ENCODE data around the gene MYT1. TPM values are rescaled to one million over a fixed set of nuclear protein-coding genes. Genes with fewer than 3 reads are reported as not detected.

Gene MYT1
- total RNA-seq, 2 donors from 2014 or later: 2.4 to 4.5 TPM

DNA sequence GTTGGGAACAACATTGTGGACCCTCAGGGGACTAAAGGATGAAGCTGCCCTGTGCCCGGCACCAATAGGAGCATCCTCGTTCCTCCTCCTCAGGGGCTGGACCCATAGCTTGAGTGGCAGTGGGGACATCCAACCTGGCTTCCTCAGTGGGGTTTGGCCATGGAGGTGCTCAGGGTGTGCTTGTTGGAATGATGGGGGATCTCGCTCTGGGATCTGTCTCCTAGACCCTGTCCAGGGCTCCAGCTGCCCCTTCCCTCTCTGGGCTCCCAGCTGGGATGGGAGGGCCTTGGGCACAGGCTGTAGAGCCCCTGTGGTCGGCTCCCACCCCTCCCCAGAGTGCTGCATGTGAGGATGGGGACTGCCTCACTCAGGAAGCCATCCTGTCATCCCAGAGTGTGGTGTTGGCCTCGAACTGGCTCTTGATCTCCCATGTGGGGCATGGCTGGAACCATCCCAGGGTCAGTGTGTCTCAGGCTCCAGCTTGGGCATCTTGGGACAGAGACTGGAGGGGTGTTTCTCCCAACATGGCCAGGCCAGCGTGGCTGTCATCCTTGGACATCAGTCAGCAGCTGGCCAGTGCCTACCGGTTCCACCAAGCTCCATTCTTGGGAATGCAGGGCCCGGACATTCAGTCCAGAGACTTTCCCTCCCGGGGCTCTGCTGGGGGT is 9.5 kb upstream of the MYT1 start:
- H3K4me1 Mint-ChIP-seq: peaks cover 14% of the 10 kb centered on the region
- DNase-seq: no peak
- peak overlapping the region; percentile 86 for H3K27ac ChIP-seq (ENCODE audit: low read depth, low read length)
- TF ChIP-seq, protein P1, sequence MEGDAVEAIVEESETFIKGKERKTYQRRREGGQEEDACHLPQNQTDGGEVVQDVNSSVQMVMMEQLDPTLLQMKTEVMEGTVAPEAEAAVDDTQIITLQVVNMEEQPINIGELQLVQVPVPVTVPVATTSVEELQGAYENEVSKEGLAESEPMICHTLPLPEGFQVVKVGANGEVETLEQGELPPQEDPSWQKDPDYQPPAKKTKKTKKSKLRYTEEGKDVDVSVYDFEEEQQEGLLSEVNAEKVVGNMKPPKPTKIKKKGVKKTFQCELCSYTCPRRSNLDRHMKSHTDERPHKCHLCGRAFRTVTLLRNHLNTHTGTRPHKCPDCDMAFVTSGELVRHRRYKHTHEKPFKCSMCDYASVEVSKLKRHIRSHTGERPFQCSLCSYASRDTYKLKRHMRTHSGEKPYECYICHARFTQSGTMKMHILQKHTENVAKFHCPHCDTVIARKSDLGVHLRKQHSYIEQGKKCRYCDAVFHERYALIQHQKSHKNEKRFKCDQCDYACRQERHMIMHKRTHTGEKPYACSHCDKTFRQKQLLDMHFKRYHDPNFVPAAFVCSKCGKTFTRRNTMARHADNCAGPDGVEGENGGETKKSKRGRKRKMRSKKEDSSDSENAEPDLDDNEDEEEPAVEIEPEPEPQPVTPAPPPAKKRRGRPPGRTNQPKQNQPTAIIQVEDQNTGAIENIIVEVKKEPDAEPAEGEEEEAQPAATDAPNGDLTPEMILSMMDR (conservative IDR thresholded peaks at IDR 0.05): no peak
- H3K9ac ChIP-seq (ENCODE audit: extremely low read depth, low read length, poor library complexity, severe bottlenecking): no peak overlapping the region
- no peaks in the 10 kb centered on the region for H3K27me3 Mint-ChIP-seq (ENCODE audit: insufficient read depth)
- H3K4me3 Mint-ChIP-seq: no peak overlapping the region
- H3K9me3 ChIP-seq (ENCODE audit: control insufficient read depth, low read length): no peaks in the 10 kb centered on the region
- 90 to 93% methylated on average over 7 to 9 of the region's 9 CpGs for WGBS, 2 experiments (ENCODE audit: insufficient coverage in 1 of 2, insufficient read length in 1 of 2)
- no peaks in the 10 kb centered on the region for H3K27me3 ChIP-seq (ENCODE audit: control insufficient read depth, insufficient read depth, low read length, poor library complexity, severe bottlenecking)
- no peaks in the 10 kb centered on the region for H3K9me3 Mint-ChIP-seq
- H3K36me3 ChIP-seq (ENCODE audit: control insufficient read depth, insufficient read depth, low read length): no peaks in the 10 kb centered on the region
- H3K4me1 ChIP-seq (ENCODE audit: control insufficient read depth, insufficient read depth, low read length): peaks cover under 1% of the 10 kb centered on the region
- H3K4me3 ChIP-seq (ENCODE audit: low read length): no peak overlapping the region
- H3K27ac Mint-ChIP-seq: no peak overlapping the region
- H3K36me3 Mint-ChIP-seq (ENCODE audit: low read depth): no peaks in the 10 kb centered on the region

GRCh38 chr20:64155258-64156135 is 8.8 kb upstream of the MYT1 start:
- 90 to 91% methylated on average over 21 to 22 of the region's 22 CpGs for WGBS, 2 experiments (ENCODE audit: insufficient coverage in 1 of 2, insufficient read length in 1 of 2)
- Histone ChIP-seq H3K27ac (ENCODE audit: low read depth, low read length) (peak overlapping the region; percentile 86), H3K4me3 (ENCODE audit: low read length) (no peak overlapping the region), H3K9ac (ENCODE audit: extremely low read depth, low read length, poor library complexity, severe bottlenecking) (no peak overlapping the region), H3K27me3 (ENCODE audit: control insufficient read depth, insufficient read depth, low read length, poor library complexity, severe bottlenecking) (no peaks in the 10 kb centered on the region), H3K36me3 (ENCODE audit: control insufficient read depth, insufficient read depth, low read length) (no peaks in the 10 kb centered on the region), H3K9me3 (ENCODE audit: control insufficient read depth, low read length) (no peaks in the 10 kb centered on the region), H3K4me1 (ENCODE audit: control insufficient read depth, insufficient read depth, low read length) (peaks cover 4% of the 10 kb centered on the region)
- Mint-ChIP-seq H3K4me3 (no peak overlapping the region), H3K27me3 (ENCODE audit: insufficient read depth) (no peaks in the 10 kb centered on the region), H3K27ac (no peak overlapping the region), H3K36me3 (ENCODE audit: low read depth) (no peaks in the 10 kb centered on the region), H3K9me3 (no peaks in the 10 kb centered on the region), H3K4me1 (peaks cover 22% of the 10 kb centered on the region)
- DNase-seq: no peak
- TF ChIP-seq, protein P1 (conservative IDR thresholded peaks at IDR 0.05): no peak

GRCh38 chr20:64156136-64156885 is 7.9 kb upstream of the MYT1 start:
- H3K4me1 Mint-ChIP-seq: peaks cover 30% of the 10 kb centered on the region
- H3K4me1 ChIP-seq (ENCODE audit: control insufficient read depth, insufficient read depth, low read length): peaks cover 4% of the 10 kb centered on the region
- no peaks in the 10 kb centered on the region for H3K9me3 ChIP-seq (ENCODE audit: control insufficient read depth, low read length)
- TF ChIP-seq, protein P1 (conservative IDR thresholded peaks at IDR 0.05): no peak
- H3K27me3 Mint-ChIP-seq (ENCODE audit: insufficient read depth): peaks cover 3% of the 10 kb centered on the region
- no peak overlapping the region for H3K4me3 ChIP-seq (ENCODE audit: low read length)
- no peak overlapping the region for H3K27ac Mint-ChIP-seq
- H3K36me3 Mint-ChIP-seq (ENCODE audit: low read depth): no peaks in the 10 kb centered on the region
- no peak overlapping the region for H3K9ac ChIP-seq (ENCODE audit: extremely low read depth, low read length, poor library complexity, severe bottlenecking)
- WGBS, 2 experiments (ENCODE audit: insufficient coverage in 1 of 2, insufficient read length in 1 of 2): 71 to 83% methylated on average over 5 to 9 of the region's 9 CpGs
- no peak overlapping the region for H3K4me3 Mint-ChIP-seq
- DNase-seq: no peak
- no peaks in the 10 kb centered on the region for H3K36me3 ChIP-seq (ENCODE audit: control insufficient read depth, insufficient read depth, low read length)
- no peaks in the 10 kb centered on the region for H3K9me3 Mint-ChIP-seq
- H3K27ac ChIP-seq (ENCODE audit: low read depth, low read length): peak overlapping the region; percentile 82
- H3K27me3 ChIP-seq (ENCODE audit: control insufficient read depth, insufficient read depth, low read length, poor library complexity, severe bottlenecking): no peaks in the 10 kb centered on the region

All from endodermal cell (in vitro differentiated cells).